ENCODE measurements around the gene DYNLL1. TPM values are rescaled to one million over a fixed set of nuclear protein-coding genes. Genes with fewer than 3 reads are reported as not detected.

Gene DYNLL1
- total and polyA plus RNA-seq, 12 donors: 94.0 to 352 (median 128) TPM

GRCh38 chr12:120544691-120545090 is 48.8 kb downstream of the DYNLL1 start:
- Histone ChIP-seq H3K27me3 (no peaks in the 10 kb centered on the region), H3K27ac (peak overlapping the region in 3 of 10 donors; percentile 19 to 99 (median 19)), H3K4me3 (no peak overlapping the region), H3K4me1 (peaks cover 12 to 96% (median 76%) of the 10 kb centered on the region in 9 donors), H3K36me3 (peaks cover 0 to 90% (median 23%) of the 10 kb centered on the region in 9 donors), H3K9me3 (no peaks in the 10 kb centered on the region)
- TF ChIP-seq, protein P1, sequence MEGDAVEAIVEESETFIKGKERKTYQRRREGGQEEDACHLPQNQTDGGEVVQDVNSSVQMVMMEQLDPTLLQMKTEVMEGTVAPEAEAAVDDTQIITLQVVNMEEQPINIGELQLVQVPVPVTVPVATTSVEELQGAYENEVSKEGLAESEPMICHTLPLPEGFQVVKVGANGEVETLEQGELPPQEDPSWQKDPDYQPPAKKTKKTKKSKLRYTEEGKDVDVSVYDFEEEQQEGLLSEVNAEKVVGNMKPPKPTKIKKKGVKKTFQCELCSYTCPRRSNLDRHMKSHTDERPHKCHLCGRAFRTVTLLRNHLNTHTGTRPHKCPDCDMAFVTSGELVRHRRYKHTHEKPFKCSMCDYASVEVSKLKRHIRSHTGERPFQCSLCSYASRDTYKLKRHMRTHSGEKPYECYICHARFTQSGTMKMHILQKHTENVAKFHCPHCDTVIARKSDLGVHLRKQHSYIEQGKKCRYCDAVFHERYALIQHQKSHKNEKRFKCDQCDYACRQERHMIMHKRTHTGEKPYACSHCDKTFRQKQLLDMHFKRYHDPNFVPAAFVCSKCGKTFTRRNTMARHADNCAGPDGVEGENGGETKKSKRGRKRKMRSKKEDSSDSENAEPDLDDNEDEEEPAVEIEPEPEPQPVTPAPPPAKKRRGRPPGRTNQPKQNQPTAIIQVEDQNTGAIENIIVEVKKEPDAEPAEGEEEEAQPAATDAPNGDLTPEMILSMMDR (IDR thresholded peaks at IDR 0.05): no peak
- intact Hi-C loops (cut with DNase I): no loop called here
- DNase-seq (no peak), ATAC-seq (no peak)
- WGBS, 2 donors: 83% methylated on average over 3 of the region's 3 CpGs

GRCh38 chr12:120546050-120546386 is 50.1 kb downstream of the DYNLL1 start:
- no peak for DNase-seq
- no peaks in the 10 kb centered on the region for H3K27me3 ChIP-seq
- H3K36me3 ChIP-seq: peaks cover 0 to 96% (median 23%) of the 10 kb centered on the region in 9 donors
- no peak overlapping the region for H3K4me3 ChIP-seq
- intact Hi-C loops (cut with DNase I): no loop called here
- no peak for ATAC-seq
- no peaks in the 10 kb centered on the region for H3K9me3 ChIP-seq
- peaks cover 7 to 96% (median 76%) of the 10 kb centered on the region in 9 donors for H3K4me1 ChIP-seq
- TF ChIP-seq, protein P1 (IDR thresholded peaks at IDR 0.05): no peak
- WGBS, 2 donors: 76 to 80% methylated on average over 3 of the region's 3 CpGs
- H3K27ac ChIP-seq: peak overlapping the region in 2 of 10 donors; percentile 4 to 12

Other genes starting within 250 kb of the DYNLL1 start
- 10 to 100 TPM; 52.0 to 83.7 (median 63.3) TPM for gene PXN, start 230.4 kb upstream of the DYNLL1 start, total RNA-seq
- 100 to 1,000 TPM in 1 of 2 donors, 10 to 100 TPM in 1; 41.2 to 123 TPM for gene PXN, start 230.4 kb upstream of the DYNLL1 start, polyA plus RNA-seq
- over 10,000 TPM in 7 of 10 donors, 1,000 to 10,000 TPM in 3; 5,348 to 18,425 (median 10,263) TPM for gene RNU4-2, start 204.2 kb upstream of the DYNLL1 start, total RNA-seq
- not detected for gene RNU4-2, start 204.2 kb upstream of the DYNLL1 start, polyA plus RNA-seq
- gene RNU4-1, start 202.9 kb upstream of the DYNLL1 start, total RNA-seq: 1,000 to 10,000 TPM in 6 of 10 donors, 100 to 1,000 TPM in 4; 426 to 3,423 (median 1,870) TPM
- not detected for gene RNU4-1, start 202.9 kb upstream of the DYNLL1 start, polyA plus RNA-seq
- 1 to 10 TPM; 3.7 to 9.0 (median 4.7) TPM for gene SIRT4, start 193.8 kb upstream of the DYNLL1 start, total RNA-seq
- gene SIRT4, start 193.8 kb upstream of the DYNLL1 start, polyA plus RNA-seq: 1 to 10 TPM; 2.8 to 6.2 TPM
- 1 to 10 TPM in 3 of 10 donors, under 1 TPM in 4, not detected in 3; 0.65 to 1.8 (median 0.89) TPM for gene PLA2G1B, start 168.3 kb upstream of the DYNLL1 start, total RNA-seq
- gene PLA2G1B, start 168.3 kb upstream of the DYNLL1 start, polyA plus RNA-seq: under 1 TPM in 1 of 2 donors, not detected in 1; 0.22 TPM
- gene MSI1, start 126.9 kb upstream of the DYNLL1 start, total RNA-seq: 1 to 10 TPM; 2.8 to 9.6 (median 6.4) TPM
- 1 to 10 TPM; 1.1 to 2.9 TPM for gene MSI1, start 126.9 kb upstream of the DYNLL1 start, polyA plus RNA-seq
- gene COX6A1, start 58.0 kb upstream of the DYNLL1 start, total RNA-seq: 100 to 1,000 TPM; 101 to 180 (median 151) TPM
- gene COX6A1, start 58.0 kb upstream of the DYNLL1 start, polyA plus RNA-seq: 100 to 1,000 TPM; 531 to 859 TPM
- 10 to 100 TPM; 10.1 to 18.4 (median 13.0) TPM for gene TRIAP1, start 49.7 kb upstream of the DYNLL1 start, total RNA-seq
- 10 to 100 TPM; 12.0 to 28.9 TPM for gene TRIAP1, start 49.7 kb upstream of the DYNLL1 start, polyA plus RNA-seq
- 10 to 100 TPM in 7 of 10 donors, 1 to 10 TPM in 3; 6.4 to 17.0 (median 11.1) TPM for gene GATC, start 49.7 kb upstream of the DYNLL1 start, total RNA-seq
- gene GATC, start 49.7 kb upstream of the DYNLL1 start, polyA plus RNA-seq: 1 to 10 TPM; 6.0 to 7.3 TPM
- gene SRSF9, start 26.4 kb upstream of the DYNLL1 start, total RNA-seq: 10 to 100 TPM; 25.4 to 54.7 (median 32.0) TPM
- 10 to 100 TPM; 29.8 to 42.9 TPM for gene SRSF9, start 26.4 kb upstream of the DYNLL1 start, polyA plus RNA-seq
- gene COQ5, start 33.0 kb downstream of the DYNLL1 start, total RNA-seq: 10 to 100 TPM; 32.0 to 56.0 (median 43.6) TPM
- 10 to 100 TPM; 32.5 to 64.5 TPM for gene COQ5, start 33.0 kb downstream of the DYNLL1 start, polyA plus RNA-seq
- gene RNF10, start 38.2 kb downstream of the DYNLL1 start, total RNA-seq: 100 to 1,000 TPM; 228 to 359 (median 271) TPM
- gene RNF10, start 38.2 kb downstream of the DYNLL1 start, polyA plus RNA-seq: 100 to 1,000 TPM; 218 to 778 TPM
- gene POP5, start 85.3 kb downstream of the DYNLL1 start, total RNA-seq: 10 to 100 TPM; 21.1 to 49.9 (median 36.9) TPM
- gene POP5, start 85.3 kb downstream of the DYNLL1 start, polyA plus RNA-seq: 10 to 100 TPM; 31.7 to 59.6 TPM
- gene CABP1, start 144.5 kb downstream of the DYNLL1 start, total RNA-seq: 1 to 10 TPM; 1.3 to 8.7 (median 3.0) TPM
- 10 to 100 TPM in 1 of 2 donors, 1 to 10 TPM in 1; 3.3 to 12.0 TPM for gene CABP1, start 144.5 kb downstream of the DYNLL1 start, polyA plus RNA-seq
- gene MLEC, start 191.0 kb downstream of the DYNLL1 start, total RNA-seq: 100 to 1,000 TPM in 8 of 10 donors, 10 to 100 TPM in 2; 95.1 to 179 (median 118) TPM
- 10 to 100 TPM; 35.3 to 59.2 TPM for gene MLEC, start 191.0 kb downstream of the DYNLL1 start, polyA plus RNA-seq
- gene UNC119B, start 214.3 kb downstream of the DYNLL1 start, total RNA-seq: 10 to 100 TPM in 5 of 10 donors, 1 to 10 TPM in 5; 5.9 to 15.4 (median 9.6) TPM
- gene UNC119B, start 214.3 kb downstream of the DYNLL1 start, polyA plus RNA-seq: 1 to 10 TPM; 5.0 to 9.5 TPM
- 100 to 1,000 TPM in 1 of 10 donors, 10 to 100 TPM in 9; 67.0 to 119 (median 77.9) TPM for gene ACADS, start 229.7 kb downstream of the DYNLL1 start, total RNA-seq
- gene ACADS, start 229.7 kb downstream of the DYNLL1 start, polyA plus RNA-seq: 10 to 100 TPM; 64.4 to 69.0 TPM